Transverse colon (tissue), 4 donors: ENCODE data around the gene IGLL5.

ENCODE experiments used
- EP300 ChIP-seq: sonication (generic); formaldehyde crosslinking; IDR thresholded peaks from one replicate; pipeline ENCODE4 v1.6.1; 2017; ENCODE audit warnings: antibody characterized with exemption, low read depth
- POLR2A ChIP-seq: fragments of 450-650 bp; IDR thresholded peaks from one replicate; pipeline ENCODE4 v1.6.1; 2016; ENCODE audit warnings: antibody characterized with exemption, mild to moderate bottlenecking, moderate library complexity
- POLR2AphosphoS5 ChIP-seq, 3 donors: sonication (generic); formaldehyde crosslinking; IDR thresholded peaks; one replicate each; pipeline ENCODE4 v1.6.1; 2016; ENCODE audit warnings: antibody characterized with exemption in 3 of 3
- TF ChIP-seq, protein P1 (sequence below), 5 experiments: fragments of 200-600 bp in 3 of 5; fragments of 450-650 bp in 2 of 5; sonication (generic) in 3 of 5; IDR thresholded peaks; 1 replicate in 2 of 5; 2 replicates in 3 of 5; pipeline ENCODE4 v1.5.1; 2016 to 2017; ENCODE audit warnings: antibody characterized with exemption in 5 of 5, inconsistent platforms in 3 of 5, mild to moderate bottlenecking in 2 of 5, moderate library complexity in 1 of 5

- TF ChIP-seq, protein P1, sequence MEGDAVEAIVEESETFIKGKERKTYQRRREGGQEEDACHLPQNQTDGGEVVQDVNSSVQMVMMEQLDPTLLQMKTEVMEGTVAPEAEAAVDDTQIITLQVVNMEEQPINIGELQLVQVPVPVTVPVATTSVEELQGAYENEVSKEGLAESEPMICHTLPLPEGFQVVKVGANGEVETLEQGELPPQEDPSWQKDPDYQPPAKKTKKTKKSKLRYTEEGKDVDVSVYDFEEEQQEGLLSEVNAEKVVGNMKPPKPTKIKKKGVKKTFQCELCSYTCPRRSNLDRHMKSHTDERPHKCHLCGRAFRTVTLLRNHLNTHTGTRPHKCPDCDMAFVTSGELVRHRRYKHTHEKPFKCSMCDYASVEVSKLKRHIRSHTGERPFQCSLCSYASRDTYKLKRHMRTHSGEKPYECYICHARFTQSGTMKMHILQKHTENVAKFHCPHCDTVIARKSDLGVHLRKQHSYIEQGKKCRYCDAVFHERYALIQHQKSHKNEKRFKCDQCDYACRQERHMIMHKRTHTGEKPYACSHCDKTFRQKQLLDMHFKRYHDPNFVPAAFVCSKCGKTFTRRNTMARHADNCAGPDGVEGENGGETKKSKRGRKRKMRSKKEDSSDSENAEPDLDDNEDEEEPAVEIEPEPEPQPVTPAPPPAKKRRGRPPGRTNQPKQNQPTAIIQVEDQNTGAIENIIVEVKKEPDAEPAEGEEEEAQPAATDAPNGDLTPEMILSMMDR (IDR thresholded peaks at IDR 0.05), result no peak
- no peak for TF ChIP-seq POLR2A
- TF ChIP-seq EP300, result no peak
- no peak for TF ChIP-seq POLR2AphosphoS5 (IDR thresholded peaks at IDR 0.05)
Measured at GRCh38 chr22:22911327-22912134, 23.9 kb downstream of the IGLL5 start.
